Body of pancreas (tissue), 4 donors: Measurements from ENCODE around the gene TRAK1. TPM values are rescaled to one million over a fixed set of nuclear protein-coding genes. Genes with fewer than 3 reads are reported as not detected.

Experiments
- ATAC-seq: fragments of 150-250 bp; one replicate; pipeline ENCODE4 v1.9.1; 2016
- DNase-seq, 4 donors: peaks; one replicate each; pipeline ENCODE4 v3.0.0-alpha.2; 2019
- H3K27ac ChIP-seq, 4 donors: fragments of 200-600 bp; sonication (generic); 1 replicate in 3 of 4; 2 replicates in 1 of 4; pipeline versions ENCODE4 v1.5.1 to v1.6.1; 2016 to 2019; ENCODE audit warnings: mild to moderate bottlenecking in 1 of 4, mixed read lengths in 1 of 4, moderate library complexity in 1 of 4
- H3K27me3 ChIP-seq, 2 donors: fragments of 200-600 bp; sonication (generic); one replicate each; pipeline ENCODE4 v1.6.0; 2016; ENCODE audit warnings: mild to moderate bottlenecking in 1 of 2
- H3K36me3 ChIP-seq, 2 donors: fragments of 200-600 bp; sonication (generic); replicated peaks in 1 of 2; 2 replicates each; pipeline ENCODE4 v1.5.1; 2016; ENCODE audit warnings: low read depth in 2 of 2; ENCODE audit not compliant: insufficient read depth in 1 of 2
- H3K4me1 ChIP-seq: fragments of 200-600 bp; sonication (generic); one replicate; pipeline ENCODE4 v1.6.0; 2016
- H3K4me3 ChIP-seq, 2 donors: fragments of 200-600 bp; sonication (generic); 1 replicate in 1 of 2; 2 replicates in 1 of 2; pipeline ENCODE4 v1.5.1; 2016 to 2019
- H3K9me3 ChIP-seq, 3 donors: fragments of 200-600 bp; sonication (generic); 1 replicate in 2 of 3; 2 replicates in 1 of 3; pipeline ENCODE4 v1.5.1; 2016
- CTCF ChIP-seq, 7 experiments: fragments of 450-650 bp in 4 of 7; fragments of 200-600 bp in 3 of 7; sonication (generic) in 3 of 7; IDR thresholded peaks; one replicate each; pipeline ENCODE4 v1.5.1; 2016 to 2019; ENCODE audit warnings: antibody characterized with exemption in 7 of 7
- POLR2A ChIP-seq, 3 donors: fragments of 450-650 bp; IDR thresholded peaks; one replicate each; pipeline ENCODE4 v1.6.1; 2016; ENCODE audit warnings: antibody characterized with exemption in 3 of 3, mild to moderate bottlenecking in 2 of 3
- WGBS, 2 donors: methylation state at CpG; one replicate each; pipeline ENCODE4 v1.1.5; 2017; 5-methylcytosine and 5-hydroxymethylcytosine counted together
- intact Hi-C: fragments of 100-400 bp; cut with DNase I; formaldehyde crosslinking; loops from one replicate; pipeline ENCODE4 v1.15.1; 2023
- total RNA-seq, 2 donors: library from RNA; depleted of rRNA; stranded (reverse); fragments of >200 nt; gene quantifications; one replicate each; pipeline ENCODE4 v1.1.0, GENCODE V29; 2016

Gene TRAK1
- total RNA-seq, 2 donors from 2014 or later: 17.1 to 24.1 TPM

DNA sequence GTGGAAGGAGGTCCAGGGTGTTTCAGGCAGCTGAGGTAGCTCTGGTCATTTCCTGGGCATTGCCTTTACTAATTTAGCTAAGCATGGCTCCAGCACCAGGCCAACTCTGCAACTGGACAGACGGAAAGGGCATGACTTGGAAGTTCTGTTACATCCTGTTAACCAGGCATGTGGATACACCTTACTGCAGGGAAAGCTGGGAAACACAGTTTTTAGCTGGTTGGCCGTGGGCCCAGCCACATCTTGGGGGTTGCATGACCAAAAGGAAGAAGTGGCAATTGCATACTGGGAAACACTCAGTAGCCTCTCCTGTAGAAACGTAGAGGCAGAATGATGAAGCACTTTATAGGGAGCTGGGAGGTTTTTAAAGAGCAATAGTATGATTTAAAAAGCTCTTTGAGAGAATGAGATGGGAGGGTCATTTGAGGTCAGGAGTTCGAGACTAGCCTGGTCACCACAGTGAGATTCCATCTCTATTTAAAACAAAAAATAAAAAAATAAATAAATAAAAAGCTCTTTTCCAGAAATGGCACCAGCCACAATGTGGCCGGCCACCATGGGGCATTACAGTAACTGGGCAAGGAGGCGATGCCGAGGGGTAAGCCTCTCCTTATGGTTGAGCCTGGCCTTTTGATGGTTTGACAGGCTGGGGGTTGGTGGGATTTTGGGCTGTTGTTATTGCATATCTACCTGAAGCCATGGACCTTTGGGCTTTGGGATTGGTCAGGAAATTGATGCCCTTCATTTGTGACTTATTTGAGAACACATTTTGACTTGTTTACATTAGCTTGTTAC lies 28.6 kb downstream of the TRAK1 start:
- no peak for ATAC-seq
- Histone ChIP-seq H3K27me3 (no peaks in the 10 kb centered on the region), H3K27ac (peak overlapping the region in 2 of 4 donors; percentile 31 to 33), H3K36me3 (no peaks in the 10 kb centered on the region), H3K4me1 (peaks cover 33% of the 10 kb centered on the region), H3K4me3 (no peak overlapping the region), H3K9me3 (no peaks in the 10 kb centered on the region)
- 80 to 89% methylated on average over 7 of the region's 7 CpGs for WGBS, 2 donors
- DNase-seq: no peak
- TF ChIP-seq CTCF (IDR thresholded peaks at IDR 0.05): no peak
- no peak for TF ChIP-seq POLR2A (IDR thresholded peaks at IDR 0.05)
- intact Hi-C loops: loop anchor here (10.0 kb wide), 1 partner anchor 75 kb away; no protein-coding TSS in a partner anchor

- no peak for TF ChIP-seq POLR2A (IDR thresholded peaks at IDR 0.05)
- no peak for TF ChIP-seq CTCF (IDR thresholded peaks at IDR 0.05)
- ATAC-seq: peak; percentile 45
- intact Hi-C loops: loop anchor here (10.0 kb wide), 1 partner anchor 74 kb away; no protein-coding TSS in a partner anchor
- Histone ChIP-seq H3K4me1 (peaks cover 33% of the 10 kb centered on the region), H3K4me3 (no peak overlapping the region), H3K36me3 (no peaks in the 10 kb centered on the region), H3K27ac (peak overlapping the region in 2 of 4 donors; percentile 31 to 33), H3K9me3 (no peaks in the 10 kb centered on the region), H3K27me3 (no peaks in the 10 kb centered on the region)
- DNase-seq: peak in 1 of 4 donors; percentile 22
- WGBS, 2 donors: 54 to 67% methylated on average over 3 of the region's 3 CpGs
These were observed 29.7 kb downstream of the TRAK1 start for GRCh38 chr3:42120866-42121265.

DNA sequence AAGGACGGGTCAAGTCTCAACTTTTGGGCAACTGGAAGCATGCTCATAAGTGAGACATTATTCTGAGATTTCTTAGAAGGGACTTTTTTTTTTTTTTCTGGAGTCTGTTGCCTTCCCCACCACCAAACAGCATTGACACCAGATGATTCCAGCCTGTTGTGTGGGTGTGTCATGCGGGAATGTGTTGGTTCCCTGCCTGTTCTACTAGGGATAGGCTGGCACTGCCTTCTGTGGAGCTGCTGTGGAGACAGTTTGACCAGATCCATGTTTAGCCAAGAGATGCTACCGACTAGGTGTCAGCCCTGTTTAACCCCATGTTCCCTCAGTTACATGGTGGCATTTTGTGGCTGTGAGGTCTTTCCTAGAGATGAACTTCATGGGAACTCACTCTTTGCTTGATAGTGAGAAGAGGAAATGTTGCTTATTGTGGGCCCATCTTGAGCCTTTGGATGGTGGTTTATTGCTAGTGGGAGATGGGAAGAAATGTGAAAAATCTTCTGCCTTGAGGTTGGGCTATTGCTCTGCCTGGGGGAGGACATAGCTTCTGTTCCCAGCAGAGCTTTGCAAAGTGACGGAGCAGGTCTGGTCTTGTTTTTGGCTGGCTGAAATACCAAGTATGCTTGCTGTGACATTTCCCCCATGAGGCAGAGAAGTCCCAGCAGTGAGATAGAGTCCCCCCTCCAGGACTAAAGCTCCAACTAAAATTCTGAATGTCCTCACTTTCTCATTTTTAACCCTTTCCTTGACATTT lies 31.3 kb downstream of the TRAK1 start:
- Histone ChIP-seq H3K4me3 (no peak overlapping the region), H3K27me3 (no peaks in the 10 kb centered on the region), H3K4me1 (peaks cover 27% of the 10 kb centered on the region), H3K36me3 (no peaks in the 10 kb centered on the region), H3K27ac (peak overlapping the region in 1 of 4 donors; percentile 29), H3K9me3 (no peaks in the 10 kb centered on the region)
- 44 to 59% methylated on average over 3 to 4 of the region's 4 CpGs for WGBS, 2 donors
- intact Hi-C loops: loop anchor here (10.0 kb wide), 1 partner anchor 72 kb away; no protein-coding TSS in a partner anchor
- DNase-seq (no peak), ATAC-seq (no peak)
- TF ChIP-seq CTCF (IDR thresholded peaks at IDR 0.05): no peak
- no peak for TF ChIP-seq POLR2A (IDR thresholded peaks at IDR 0.05)

GRCh38 chr3:42123012-42123581 lies 31.9 kb downstream of the TRAK1 start:
- H3K27ac ChIP-seq: peak overlapping the region in 1 of 4 donors; percentile 29
- H3K4me3 ChIP-seq: no peak overlapping the region
- WGBS, 2 donors: 63 to 74% methylated on average over 8 of the region's 8 CpGs
- peaks cover 24% of the 10 kb centered on the region for H3K4me1 ChIP-seq
- H3K27me3 ChIP-seq: no peaks in the 10 kb centered on the region
- DNase-seq: no peak
- no peaks in the 10 kb centered on the region for H3K36me3 ChIP-seq
- no peak for TF ChIP-seq POLR2A (IDR thresholded peaks at IDR 0.05)
- no peak for TF ChIP-seq CTCF (IDR thresholded peaks at IDR 0.05)
- no peak for ATAC-seq
- H3K9me3 ChIP-seq: no peaks in the 10 kb centered on the region
- intact Hi-C loops: loop anchor here (10.0 kb wide), 1 partner anchor 72 kb away; no protein-coding TSS in a partner anchor
